HG02852 (cell line): ENCODE results near the gene HTR2A.

Experiments
- ATAC-seq: cut with Tn5 transposase; IDR thresholded peaks from one replicate; pipeline ENCODE4 v1.9.1; 2021; ENCODE audit warnings: mild to moderate bottlenecking, moderate library complexity; ENCODE audit not compliant: unreplicated experiment

Gene HTR2A

GRCh38 chr13:46874006-46874405, 22.8 kb downstream of the HTR2A start:
- no peak for ATAC-seq

- no peak for ATAC-seq
Measured at GRCh38 chr13:46871557-46871956, 25.3 kb downstream of the HTR2A start.

GRCh38 chr13:46868091-46868490, 28.8 kb downstream of the HTR2A start:
- ATAC-seq = no peak

GRCh38 chr13:46866150-46866549, 30.7 kb downstream of the HTR2A start:
- no peak for ATAC-seq

- no peak for ATAC-seq
Measured at GRCh38 chr13:46864941-46865340, 31.9 kb downstream of the HTR2A start.

- ATAC-seq = no peak
Measured at GRCh38 chr13:46861959-46862358, 34.9 kb downstream of the HTR2A start.

- ATAC-seq = no peak
Measured at GRCh38 chr13:46860722-46861121, 36.1 kb downstream of the HTR2A start.

GRCh38 chr13:46858776-46859175, 38.1 kb downstream of the HTR2A start:
- ATAC-seq = no peak

GRCh38 chr13:46858163-46858562, 38.7 kb downstream of the HTR2A start:
- no peak for ATAC-seq

GRCh38 chr13:46855664-46856063, 41.2 kb downstream of the HTR2A start:
- no peak for ATAC-seq

GRCh38 chr13:46855166-46855565, 41.7 kb downstream of the HTR2A start:
- ATAC-seq = peak; percentile 80

- ATAC-seq = no peak
Measured at GRCh38 chr13:46852168-46852567, 44.7 kb downstream of the HTR2A start.

GRCh38 chr13:46850214-46850613, 46.6 kb downstream of the HTR2A start:
- ATAC-seq = no peak

GRCh38 chr13:46846726-46847125, 50.1 kb downstream of the HTR2A start:
- no peak for ATAC-seq

GRCh38 chr13:46845146-46845545, 51.7 kb downstream of the HTR2A start:
- no peak for ATAC-seq

GRCh38 chr13:46844431-46844830, 52.4 kb downstream of the HTR2A start:
- ATAC-seq = no peak

- ATAC-seq = no peak
Measured at GRCh38 chr13:46839399-46839798, 57.5 kb downstream of the HTR2A start.

- no peak for ATAC-seq
Measured at GRCh38 chr13:46834657-46835056, 62.2 kb downstream of the HTR2A start.

GRCh38 chr13:46831588-46832194, 65.2 kb downstream of the HTR2A start:
- ATAC-seq = no peak

GRCh38 chr13:46830405-46831005, 66.3 kb downstream of the HTR2A start:
- no peak for ATAC-seq

GRCh38 chr13:46822551-46822950, 74.3 kb downstream of the HTR2A start:
- no peak for ATAC-seq

GRCh38 chr13:46817838-46818476, 78.9 kb downstream of the HTR2A start:
- ATAC-seq = no peak
